Measurements from ENCODE around the gene FOXJ2.

Gene FOXJ2

DNA sequence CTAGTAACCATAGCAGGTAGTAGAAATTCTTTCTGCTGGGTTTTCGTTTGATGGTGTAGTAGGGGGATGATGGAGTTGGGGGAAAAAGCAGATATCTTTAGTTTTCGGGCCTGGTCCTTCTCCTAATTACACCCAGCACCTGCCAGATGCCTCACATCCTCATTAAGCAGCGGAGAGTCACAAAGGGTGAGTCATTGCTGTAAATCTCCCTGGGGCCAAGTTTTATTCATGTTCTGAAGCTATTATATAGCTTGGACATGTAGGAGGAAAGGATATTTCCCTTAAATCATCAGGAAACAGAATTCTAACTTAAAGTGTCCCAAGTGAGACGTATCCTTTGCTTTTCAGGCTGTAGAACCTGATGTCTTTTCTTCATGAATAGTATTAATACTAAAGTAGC, 44.7 kb downstream of the FOXJ2 start:
- TF ChIP-seq EZH2 (IDR thresholded peaks at IDR 0.05; ENCODE audit: borderline replicate concordance, low read depth, low read length, severe bottlenecking) (no peak), CTCF (IDR thresholded peaks at IDR 0.05; ENCODE audit: borderline replicate concordance, extremely low read depth, low read length, poor library complexity, severe bottlenecking) (no peak)
- H3K27ac ChIP-seq (ENCODE audit: low read length), result no peak overlapping the region
- peaks cover 17% of the 10 kb centered on the region for H3K4me1 ChIP-seq (ENCODE audit: insufficient read depth, low read length)
- no peaks in the 10 kb centered on the region for H3K27me3 ChIP-seq (ENCODE audit: insufficient read depth, low read length, poor library complexity)
- no peaks in the 10 kb centered on the region for H3K9me3 ChIP-seq (ENCODE audit: insufficient read depth, low read length, severe bottlenecking)
- peaks cover 12% of the 10 kb centered on the region for H3K79me2 ChIP-seq (ENCODE audit: insufficient read depth, low read length)
- DNase-seq (no peak), ATAC-seq (ENCODE audit: insufficient read depth, low read depth) (no peak)
- no peak overlapping the region for H3K4me2 ChIP-seq (ENCODE audit: insufficient read depth, low read length)
- H3K9ac ChIP-seq (ENCODE audit: low read depth, low read length), result no peak overlapping the region
- H3K36me3 ChIP-seq (ENCODE audit: insufficient read depth, low read length), result no peaks in the 10 kb centered on the region
- no peaks in the 10 kb centered on the region for H4K20me1 ChIP-seq (ENCODE audit: insufficient read depth, low read length)
- H2AFZ ChIP-seq (ENCODE audit: low read depth, low read length), result no peak overlapping the region
- no peak overlapping the region for H3K4me3 ChIP-seq (ENCODE audit: low read depth in 1 of 2, low read length in 2 of 2)

DNA sequence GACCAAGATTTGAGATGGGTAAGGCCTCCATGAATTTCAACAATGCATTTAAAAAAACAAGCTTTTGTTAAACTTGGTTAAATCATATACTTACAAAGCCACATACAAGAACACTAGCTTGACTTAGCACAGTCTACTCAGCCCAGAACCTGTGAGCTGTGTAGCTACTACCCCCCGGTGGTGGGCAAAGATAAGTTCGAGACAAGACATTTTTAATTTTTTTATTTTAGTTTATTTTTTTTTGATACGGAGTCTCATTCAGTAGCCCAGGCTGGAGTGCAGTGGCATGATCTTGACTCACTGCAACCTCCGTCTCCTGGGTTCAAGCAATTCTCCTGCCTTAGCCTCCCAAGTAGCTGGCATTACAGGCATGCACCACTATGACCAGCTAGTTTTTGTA, 45.9 kb downstream of the FOXJ2 start:
- no peak overlapping the region for H3K27ac ChIP-seq (ENCODE audit: low read length)
- no peak overlapping the region for H3K4me2 ChIP-seq (ENCODE audit: insufficient read depth, low read length)
- no peaks in the 10 kb centered on the region for H3K36me3 ChIP-seq (ENCODE audit: insufficient read depth, low read length)
- ATAC-seq (ENCODE audit: insufficient read depth, low read depth) (peak; percentile 30; the same call in 1 of the 3 replicates), DNase-seq (peak; percentile 67)
- TF ChIP-seq EZH2 (IDR thresholded peaks at IDR 0.05; ENCODE audit: borderline replicate concordance, low read depth, low read length, severe bottlenecking), result no peak
- peak; percentile 56 for TF ChIP-seq CTCF (IDR thresholded peaks at IDR 0.05; ENCODE audit: borderline replicate concordance, extremely low read depth, low read length, poor library complexity, severe bottlenecking)
- H3K79me2 ChIP-seq (ENCODE audit: insufficient read depth, low read length), result peaks cover 24% of the 10 kb centered on the region
- peaks cover 26% of the 10 kb centered on the region for H3K4me1 ChIP-seq (ENCODE audit: insufficient read depth, low read length)
- H3K27me3 ChIP-seq (ENCODE audit: insufficient read depth, low read length, poor library complexity), result no peaks in the 10 kb centered on the region
- no peaks in the 10 kb centered on the region for H3K9me3 ChIP-seq (ENCODE audit: insufficient read depth, low read length, severe bottlenecking)
- H2AFZ ChIP-seq (ENCODE audit: low read depth, low read length), result no peak overlapping the region
- no peak overlapping the region for H3K9ac ChIP-seq (ENCODE audit: low read depth, low read length)
- H4K20me1 ChIP-seq (ENCODE audit: insufficient read depth, low read length), result no peaks in the 10 kb centered on the region
- no peak overlapping the region for H3K4me3 ChIP-seq (ENCODE audit: low read depth in 1 of 2, low read length in 2 of 2)

DNA sequence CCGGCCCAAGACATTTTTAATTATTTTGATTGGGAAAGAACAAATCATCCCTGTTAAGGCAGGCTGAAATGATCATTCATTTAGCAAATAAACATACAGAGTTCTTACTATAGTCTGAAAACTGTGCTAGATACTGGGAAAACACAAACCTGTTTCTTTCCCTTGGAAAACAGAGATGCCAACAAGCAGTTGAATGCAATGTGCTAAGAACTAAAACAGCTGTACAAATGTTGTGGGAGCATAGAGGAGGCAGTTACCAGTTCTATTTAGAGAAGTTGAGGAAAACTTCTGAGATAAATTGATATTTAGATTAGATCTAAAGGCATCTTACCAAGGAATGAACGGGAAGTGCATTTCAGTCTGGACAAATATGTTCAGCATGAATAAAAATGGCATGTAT, 46.4 kb downstream of the FOXJ2 start:
- no peak overlapping the region for H3K27ac ChIP-seq (ENCODE audit: low read length)
- ATAC-seq (ENCODE audit: insufficient read depth, low read depth), result no peak

More for the DNA sequence above, 46.4 kb downstream of the FOXJ2 start:
- no peak for DNase-seq
- no peak overlapping the region for H3K4me2 ChIP-seq (ENCODE audit: insufficient read depth, low read length)
- TF ChIP-seq CTCF (IDR thresholded peaks at IDR 0.05; ENCODE audit: borderline replicate concordance, extremely low read depth, low read length, poor library complexity, severe bottlenecking) (no peak), EZH2 (IDR thresholded peaks at IDR 0.05; ENCODE audit: borderline replicate concordance, low read depth, low read length, severe bottlenecking) (no peak)
- peaks cover 29% of the 10 kb centered on the region for H3K79me2 ChIP-seq (ENCODE audit: insufficient read depth, low read length)
- H2AFZ ChIP-seq (ENCODE audit: low read depth, low read length), result no peak overlapping the region
- H3K36me3 ChIP-seq (ENCODE audit: insufficient read depth, low read length), result no peaks in the 10 kb centered on the region
- peaks cover 31% of the 10 kb centered on the region for H3K4me1 ChIP-seq (ENCODE audit: insufficient read depth, low read length)
- H3K27me3 ChIP-seq (ENCODE audit: insufficient read depth, low read length, poor library complexity), result no peaks in the 10 kb centered on the region
- no peaks in the 10 kb centered on the region for H3K9me3 ChIP-seq (ENCODE audit: insufficient read depth, low read length, severe bottlenecking)
- no peak overlapping the region for H3K9ac ChIP-seq (ENCODE audit: low read depth, low read length)
- H4K20me1 ChIP-seq (ENCODE audit: insufficient read depth, low read length), result no peaks in the 10 kb centered on the region
- H3K4me3 ChIP-seq (ENCODE audit: low read depth in 1 of 2, low read length in 2 of 2), result no peak overlapping the region
